Tracheal epithelial cell (primary cell): ENCODE measurements around the gene XRCC2. TPM values are rescaled to one million over a fixed set of nuclear protein-coding genes. Genes with fewer than 3 reads are reported as not detected.

Experiments used
- total RNA-seq: library from RNA; depleted of rRNA; stranded (reverse); fragments of >200 nt; gene quantifications from 2 replicates; pipeline ENCODE4 v1.2.1, GENCODE V29; 2014

XRCC2 gene
- under 0.01 and 0.48 TPM in 2 replicates for total RNA-seq

DNA sequence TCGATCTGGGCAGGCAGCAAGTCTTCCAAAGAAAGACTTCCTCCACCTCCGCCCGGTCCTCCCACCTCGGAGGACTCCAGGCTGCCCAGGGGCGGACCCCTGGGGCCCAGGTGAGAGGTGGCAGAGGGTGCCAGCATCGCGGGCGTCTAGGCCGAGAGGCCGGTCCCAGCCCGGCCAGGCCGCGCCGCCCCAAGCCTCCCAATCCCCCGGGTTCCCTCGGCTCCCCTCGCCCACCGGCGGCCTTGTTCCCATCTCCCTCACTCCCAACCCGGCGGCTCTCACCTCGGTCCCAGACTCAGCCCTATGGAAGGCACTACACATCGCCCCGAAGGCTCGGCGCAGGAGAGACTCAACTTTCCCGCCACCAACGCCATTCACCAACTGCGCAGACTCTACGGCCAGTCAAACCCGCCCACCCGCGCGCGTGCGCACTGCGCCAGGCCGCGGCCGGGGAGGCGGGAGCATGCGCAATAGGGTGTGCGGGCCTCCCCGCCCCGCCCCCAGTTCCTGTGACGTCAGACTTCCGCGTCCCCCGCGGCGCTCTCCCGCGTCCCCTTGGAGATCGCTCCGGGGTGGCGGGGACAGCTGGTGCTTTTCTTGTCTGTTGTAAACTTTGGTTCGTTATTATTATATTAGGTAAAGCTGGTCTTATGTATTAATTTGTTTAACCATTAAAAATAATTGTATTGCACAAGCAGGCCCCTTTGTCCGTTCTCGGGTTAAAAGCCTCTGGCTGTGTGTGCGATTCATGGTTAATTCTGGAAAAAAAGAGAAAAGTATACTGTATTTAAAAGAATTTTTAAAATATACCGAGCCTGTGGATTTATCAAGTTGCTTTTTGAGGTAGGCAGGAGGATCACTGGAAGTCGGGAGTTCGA lies at the start of gene XRCC2:
XRCC2 (minus strand) TSS at position 383 of the 878 bp plus-strand sequence; CDS start at position 321, 62 bp downstream.

Other genes with a start within 250 kb of the XRCC2 start
- gene KMT2C, start 240.1 kb downstream of the XRCC2 start, total RNA-seq: 18.1 and 24.3 TPM in 2 replicates
- 7.7 and 15.6 TPM in 2 replicates for gene ACTR3B, start 83.6 kb upstream of the XRCC2 start, total RNA-seq